Omental fat pad (tissue), 4 donors: ENCODE results near the gene RFNG. TPM values are rescaled to one million over a fixed set of nuclear protein-coding genes. Genes with fewer than 3 reads are reported as not detected.

Source experiments
- ATAC-seq: fragments of 150-250 bp; one replicate; pipeline ENCODE4 v1.9.1; 2016; ENCODE audit warnings: mild to moderate bottlenecking, moderate library complexity; ENCODE audit not compliant: low FRiP score
- DNase-seq: peaks from one replicate; pipeline ENCODE4 v3.0.0-alpha.2; 2019; ENCODE audit warnings: low spot score
- CTCF ChIP-seq, 3 donors: fragments of 450-650 bp; IDR thresholded peaks; one replicate each; pipeline ENCODE4 v1.5.1; 2016 to 2017; ENCODE audit warnings: antibody characterized with exemption in 3 of 3, mild to moderate bottlenecking in 3 of 3, moderate library complexity in 2 of 3
- total RNA-seq, 4 donors: library from RNA; depleted of rRNA; stranded (reverse); fragments of >200 nt; gene quantifications; one replicate each; pipeline ENCODE4 v1.1.0, GENCODE V29; 2016

Gene RFNG
- total RNA-seq, 4 donors from 2014 or later, result 20.2 to 51.3 (median 32.0) TPM

- TF ChIP-seq CTCF (IDR thresholded peaks at IDR 0.05), result no peak
- DNase-seq, result no peak
- no peak for ATAC-seq
These were observed 21.8 kb upstream of the RFNG start for GRCh38 chr17:82073446-82073845.

- ATAC-seq (no peak), DNase-seq (no peak)
- TF ChIP-seq CTCF (IDR thresholded peaks at IDR 0.05), result no peak
These were observed 21.2 kb upstream of the RFNG start for GRCh38 chr17:82072827-82073226.

GRCh38 chr17:82070611-82071010 lies 19.0 kb upstream of the RFNG start:
- DNase-seq (no peak), ATAC-seq (no peak)
- no peak for TF ChIP-seq CTCF (IDR thresholded peaks at IDR 0.05)

DNA sequence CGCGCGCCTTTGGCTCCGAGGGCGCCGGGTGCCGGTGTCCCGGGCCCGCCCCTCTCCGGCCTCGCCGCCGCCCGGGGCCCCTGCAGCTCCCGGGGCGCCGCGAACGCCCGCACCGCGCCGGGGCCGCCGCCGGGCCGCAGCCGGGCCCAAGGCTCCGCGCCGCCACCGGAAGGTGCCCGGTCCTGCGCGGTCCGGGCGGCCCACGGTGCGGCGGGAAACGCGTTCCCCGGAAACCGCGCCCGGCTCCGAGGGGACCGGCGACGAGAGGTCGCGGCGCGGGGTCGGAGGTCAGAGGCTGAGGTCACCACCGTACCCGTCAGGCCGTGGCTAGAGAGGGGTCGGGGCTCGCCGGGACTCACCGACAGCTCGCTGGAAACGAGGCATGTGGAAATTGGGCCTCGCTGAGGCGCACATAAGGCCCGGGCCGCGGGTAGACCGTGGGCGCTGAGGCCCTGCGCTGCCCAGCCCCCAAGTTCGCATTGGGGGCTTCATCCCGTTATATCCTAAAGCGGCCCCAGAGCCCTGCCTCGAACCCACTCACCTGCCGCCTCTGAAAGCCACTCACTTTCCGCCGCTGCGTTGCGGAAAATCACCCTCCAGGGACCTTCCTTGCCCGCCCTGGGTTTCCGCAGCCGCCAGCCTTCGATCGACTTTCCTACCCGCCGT lies 14.2 kb upstream of the RFNG start, which contains the start of gene DUS1L:
Gene DUS1L (minus strand): TSS at position 167 of the 666 bp plus-strand sequence. CDS start 745 bp downstream, outside the sequence.
- DNase-seq (no peak), ATAC-seq (peak; percentile 78)
- TF ChIP-seq CTCF (IDR thresholded peaks at IDR 0.05), result no peak

DNA sequence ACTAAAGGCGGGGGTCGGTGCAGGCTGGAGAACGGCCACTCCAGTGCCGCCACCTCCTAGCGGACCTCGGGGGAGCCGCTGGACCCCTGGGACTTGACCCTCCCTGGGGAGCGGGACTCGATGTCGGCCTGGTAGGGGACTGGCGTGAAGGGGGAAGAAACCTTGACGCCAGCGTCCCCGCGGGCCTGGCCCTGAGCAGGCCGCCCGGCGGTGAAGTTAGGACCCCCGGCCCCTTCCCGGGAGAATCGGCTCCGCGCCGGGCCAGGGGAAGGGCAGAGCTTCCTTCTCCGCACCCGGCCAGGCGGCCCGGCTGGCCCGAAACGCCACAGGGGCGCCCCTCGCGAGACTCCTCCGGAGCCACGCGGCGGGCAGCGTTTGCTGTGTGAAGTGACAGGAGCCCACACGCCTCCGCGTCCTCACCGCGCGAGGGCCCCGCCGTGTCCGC lies 13.6 kb upstream of the RFNG start:
- no peak for TF ChIP-seq CTCF (IDR thresholded peaks at IDR 0.05)
- DNase-seq (no peak), ATAC-seq (peak; percentile 51)

DNA sequence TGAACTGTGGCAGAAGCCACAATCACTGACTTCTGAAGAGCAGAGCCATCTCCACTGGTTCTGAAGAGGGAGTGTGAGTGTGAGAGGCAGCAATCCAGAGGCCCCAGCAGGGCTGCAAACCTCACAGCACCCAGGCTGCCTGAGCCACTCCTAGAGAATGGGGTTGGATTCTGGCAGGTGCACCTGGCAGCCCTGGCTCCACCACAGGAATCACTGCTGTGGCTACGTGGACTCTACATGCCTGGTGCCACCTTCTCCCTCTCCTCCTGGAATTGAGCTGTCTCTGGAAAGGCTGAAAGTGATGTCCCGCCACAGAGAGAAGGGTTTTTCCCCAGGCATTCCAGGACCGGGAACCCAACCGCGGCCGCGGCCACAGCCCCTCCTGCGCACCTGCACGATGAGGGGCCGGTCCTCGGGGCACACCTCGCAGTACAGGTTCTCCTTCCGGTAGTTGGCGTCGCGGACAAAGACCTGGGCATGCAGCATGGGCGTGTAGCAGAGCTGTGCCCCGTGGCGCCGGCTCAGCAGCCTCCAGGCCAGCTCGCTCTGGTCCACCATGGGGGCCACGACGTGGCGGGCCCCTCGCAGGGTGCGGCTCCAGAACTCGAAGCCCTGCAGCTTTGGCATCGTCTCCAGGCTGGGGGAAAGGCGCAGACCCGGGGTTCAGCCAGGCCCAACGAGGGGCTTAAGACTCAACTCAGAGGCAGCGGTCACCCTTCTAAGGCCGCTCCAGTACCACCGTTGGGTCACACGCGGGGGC lies 13.0 kb upstream of the RFNG start:
- ATAC-seq, result no peak

More for the DNA sequence above, 13.0 kb upstream of the RFNG start:
- no peak for TF ChIP-seq CTCF (IDR thresholded peaks at IDR 0.05)
- no peak for DNase-seq
